Measurements from ENCODE around the gene STAG1. TPM values are rescaled to one million over a fixed set of nuclear protein-coding genes. Genes with fewer than 3 reads are reported as not detected.

Gene STAG1
- polyA plus RNA-seq, 1 of the 3 experiments (the other 2 are of a cell fraction): 5.5 TPM

DNA sequence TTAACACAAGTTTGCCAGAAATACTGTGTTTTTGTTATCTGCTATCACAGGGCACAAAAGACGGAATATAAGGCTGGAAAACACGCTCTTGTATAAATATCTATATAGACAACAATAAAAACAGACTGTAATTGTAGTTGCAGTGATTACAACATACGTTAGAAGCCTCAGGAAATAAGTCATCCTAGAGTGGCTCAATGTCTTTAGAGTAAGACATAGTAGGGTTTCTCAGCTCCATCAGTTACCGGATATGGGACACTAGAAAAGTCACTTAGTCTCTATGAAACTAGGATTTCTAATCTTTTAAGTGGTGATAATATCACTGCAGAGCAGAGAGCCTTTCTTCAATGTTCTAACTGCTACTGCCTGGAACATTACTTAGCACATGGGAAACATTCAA lies 208.8 kb downstream of the STAG1 start:
- no peak for DNase-seq
- Histone ChIP-seq H3K27me3 (ENCODE audit: insufficient read depth) (no peaks in the 10 kb centered on the region), H3K27ac (ENCODE audit: low read depth in 2 of 2, low read length in 1 of 2) (no peak overlapping the region), H3K79me2 (ENCODE audit: insufficient read depth) (peaks cover 10% of the 10 kb centered on the region; the same call in 1 of the 2 replicates), H3K9me2 (no peaks in the 10 kb centered on the region), H3K36me3 (replicated peaks in 1 of 2; ENCODE audit: control insufficient read depth in 1 of 2, insufficient read depth in 2 of 2, low read length in 1 of 2) (peaks cover 0 to 27% of the 10 kb centered on the region in 2 experiments), H3K9ac (no peak overlapping the region), H3K4me1 (ENCODE audit: control insufficient read depth in 1 of 2, insufficient read depth in 2 of 2, low read depth in 1 of 2, low read length in 1 of 2) (peaks cover 0 to 12% of the 10 kb centered on the region in 2 experiments; a peak in 1 of 4 replicates), H3K4me3 (ENCODE audit: low read depth in 2 of 2, low read length in 1 of 2) (no peak overlapping the region), H2AFZ (ENCODE audit: low read depth) (no peak overlapping the region), H3K9me3 (no peaks in the 10 kb centered on the region), H4K20me1 (ENCODE audit: insufficient read depth) (peaks cover 10% of the 10 kb centered on the region; the same call in 1 of the 2 replicates), H3F3A (replicated peaks; ENCODE audit: insufficient read depth) (peaks cover 6% of the 10 kb centered on the region), H3K4me2 (no peak overlapping the region)
- 94% methylated on average over 4 of the region's 4 CpGs for WGBS (ENCODE audit: low lambda C conversion rate)
- TF ChIP-seq, protein P1, sequence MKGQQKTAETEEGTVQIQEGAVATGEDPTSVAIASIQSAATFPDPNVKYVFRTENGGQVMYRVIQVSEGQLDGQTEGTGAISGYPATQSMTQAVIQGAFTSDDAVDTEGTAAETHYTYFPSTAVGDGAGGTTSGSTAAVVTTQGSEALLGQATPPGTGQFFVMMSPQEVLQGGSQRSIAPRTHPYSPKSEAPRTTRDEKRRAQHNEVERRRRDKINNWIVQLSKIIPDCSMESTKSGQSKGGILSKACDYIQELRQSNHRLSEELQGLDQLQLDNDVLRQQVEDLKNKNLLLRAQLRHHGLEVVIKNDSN (IDR thresholded peaks at IDR 0.05; ENCODE audit: borderline replicate concordance, low read depth): no peak
- no peak for TF ChIP-seq EZH2phosphoT487 (IDR thresholded peaks at IDR 0.05; ENCODE audit: borderline replicate concordance, low read depth)
- TF ChIP-seq RFX5 (IDR thresholded peaks at IDR 0.05; ENCODE audit: low read length): no peak
- no peak for TF ChIP-seq GABPA (IDR thresholded peaks at IDR 0.05; ENCODE audit: low read depth)
- no peak for TF ChIP-seq FOXM1 (IDR thresholded peaks at IDR 0.05; ENCODE audit: low read depth)
- ChIA-PET POLR2A (no interaction called here), CTCF (interaction anchor here (1.4 kb wide), 1 partner anchor 209 kb away, joined by 6 read pairs; no protein-coding TSS in a partner anchor)

DNA sequence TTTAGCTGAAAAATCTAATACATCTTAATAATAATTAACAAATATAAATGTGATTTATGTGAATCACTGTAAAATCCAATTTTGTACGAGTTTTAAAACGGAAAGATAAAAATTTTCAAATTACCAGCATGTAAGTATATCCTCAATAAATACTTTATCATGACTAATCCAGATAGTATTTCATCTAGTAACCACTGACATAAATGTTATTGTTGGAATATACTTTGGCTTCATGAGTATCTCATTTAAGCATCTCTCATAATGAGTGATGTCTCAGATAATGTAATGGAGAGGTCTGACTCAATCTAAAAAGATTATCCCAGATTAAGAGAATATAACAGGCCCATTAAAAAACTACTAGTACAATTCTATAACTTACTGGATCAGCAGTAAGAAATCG lies 216.3 kb downstream of the STAG1 start:
- H3K9me2 ChIP-seq: no peaks in the 10 kb centered on the region
- H3K27me3 ChIP-seq (ENCODE audit: insufficient read depth): no peaks in the 10 kb centered on the region
- H3K9ac ChIP-seq: no peak overlapping the region
- POLR2A ChIA-PET: no interaction called here
- H3K27ac ChIP-seq (ENCODE audit: low read depth in 2 of 2, low read length in 1 of 2): no peak overlapping the region
- no peak for TF ChIP-seq EP300 (IDR thresholded peaks at IDR 0.05; ENCODE audit: borderline replicate concordance in 1 of 2, low read depth in 1 of 2, low read length in 1 of 2)
- no peak for TF ChIP-seq MXI1 (IDR thresholded peaks at IDR 0.05; ENCODE audit: low read depth, low read length)
- TF ChIP-seq NFIC (IDR thresholded peaks at IDR 0.05; ENCODE audit: borderline replicate concordance): peak; percentile 62; the same call in 1 of the 2 replicates
- TF ChIP-seq MEF2A (IDR thresholded peaks at IDR 0.05; ENCODE audit: borderline replicate concordance, low read depth): no peak
- TF ChIP-seq, protein P2, sequence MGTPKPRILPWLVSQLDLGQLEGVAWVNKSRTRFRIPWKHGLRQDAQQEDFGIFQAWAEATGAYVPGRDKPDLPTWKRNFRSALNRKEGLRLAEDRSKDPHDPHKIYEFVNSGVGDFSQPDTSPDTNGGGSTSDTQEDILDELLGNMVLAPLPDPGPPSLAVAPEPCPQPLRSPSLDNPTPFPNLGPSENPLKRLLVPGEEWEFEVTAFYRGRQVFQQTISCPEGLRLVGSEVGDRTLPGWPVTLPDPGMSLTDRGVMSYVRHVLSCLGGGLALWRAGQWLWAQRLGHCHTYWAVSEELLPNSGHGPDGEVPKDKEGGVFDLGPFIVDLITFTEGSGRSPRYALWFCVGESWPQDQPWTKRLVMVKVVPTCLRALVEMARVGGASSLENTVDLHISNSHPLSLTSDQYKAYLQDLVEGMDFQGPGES (IDR thresholded peaks at IDR 0.05; ENCODE audit: low read depth, low read length): no peak
- TF ChIP-seq SIN3A (IDR thresholded peaks at IDR 0.05; ENCODE audit: borderline replicate concordance, low read depth, low read length): no peak
- TF ChIP-seq GABPA (IDR thresholded peaks at IDR 0.05; ENCODE audit: low read depth): no peak
- no peak for TF ChIP-seq RCOR1 (IDR thresholded peaks at IDR 0.05; ENCODE audit: low read length)
- no peak for TF ChIP-seq TAF1 (IDR thresholded peaks at IDR 0.05; ENCODE audit: borderline replicate concordance, low read depth, low read length)
- TF ChIP-seq TCF12 (IDR thresholded peaks at IDR 0.05): peak; percentile 50
- TF ChIP-seq JUND (IDR thresholded peaks at IDR 0.05): peak; percentile 78
- TF ChIP-seq, protein P3, sequence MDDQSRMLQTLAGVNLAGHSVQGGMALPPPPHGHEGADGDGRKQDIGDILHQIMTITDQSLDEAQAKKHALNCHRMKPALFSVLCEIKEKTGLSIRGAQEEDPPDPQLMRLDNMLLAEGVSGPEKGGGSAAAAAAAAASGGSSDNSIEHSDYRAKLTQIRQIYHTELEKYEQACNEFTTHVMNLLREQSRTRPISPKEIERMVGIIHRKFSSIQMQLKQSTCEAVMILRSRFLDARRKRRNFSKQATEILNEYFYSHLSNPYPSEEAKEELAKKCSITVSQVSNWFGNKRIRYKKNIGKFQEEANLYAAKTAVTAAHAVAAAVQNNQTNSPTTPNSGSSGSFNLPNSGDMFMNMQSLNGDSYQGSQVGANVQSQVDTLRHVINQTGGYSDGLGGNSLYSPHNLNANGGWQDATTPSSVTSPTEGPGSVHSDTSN (IDR thresholded peaks at IDR 0.05): peak; percentile 80
- no peak for TF ChIP-seq SMC3 (IDR thresholded peaks at IDR 0.05; ENCODE audit: low read depth, low read length)
- peak; percentile 40; the same call in 1 of the 2 replicates for TF ChIP-seq FOSL2 (IDR thresholded peaks at IDR 0.05; ENCODE audit: borderline replicate concordance, low read depth)
- TF ChIP-seq, protein P4, sequence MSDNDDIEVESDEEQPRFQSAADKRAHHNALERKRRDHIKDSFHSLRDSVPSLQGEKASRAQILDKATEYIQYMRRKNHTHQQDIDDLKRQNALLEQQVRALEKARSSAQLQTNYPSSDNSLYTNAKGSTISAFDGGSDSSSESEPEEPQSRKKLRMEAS (IDR thresholded peaks at IDR 0.05; ENCODE audit: low read depth): no peak
- no peak for TF ChIP-seq FOXM1 (IDR thresholded peaks at IDR 0.05; ENCODE audit: low read depth)
- TF ChIP-seq RFX5 (IDR thresholded peaks at IDR 0.05; ENCODE audit: low read length): no peak
- TF ChIP-seq TEAD4 (IDR thresholded peaks at IDR 0.05; ENCODE audit: borderline replicate concordance, insufficient read depth): peak; percentile 26; the same call in 1 of the 2 replicates
- 47% methylated on average over 3 of the region's 3 CpGs for WGBS (ENCODE audit: low lambda C conversion rate)
- H2AFZ ChIP-seq (ENCODE audit: low read depth): no peak overlapping the region
- peaks cover 6% of the 10 kb centered on the region for H3K9me3 ChIP-seq
- H3K79me2 ChIP-seq (ENCODE audit: insufficient read depth): peaks cover 22% of the 10 kb centered on the region
- no peak overlapping the region for H3K4me2 ChIP-seq
- CTCF ChIA-PET: interaction anchor here (0.9 kb wide), 1 partner anchor 10 kb away, joined by 3 read pairs; no protein-coding TSS in a partner anchor
- H4K20me1 ChIP-seq (ENCODE audit: insufficient read depth): 0 out of 2 replicates have a peak, but pooled peaks cover 5% of the 10 kb centered on the region
- no peak overlapping the region for H3K4me3 ChIP-seq (ENCODE audit: low read depth in 2 of 2, low read length in 1 of 2)
- no peak for DNase-seq
- H3F3A ChIP-seq (replicated peaks; ENCODE audit: insufficient read depth): peaks cover 21% of the 10 kb centered on the region
- H3K36me3 ChIP-seq (replicated peaks in 1 of 2; ENCODE audit: control insufficient read depth in 1 of 2, insufficient read depth in 2 of 2, low read length in 1 of 2): peaks cover 0 to 39% of the 10 kb centered on the region in 2 experiments
- no peaks in the 10 kb centered on the region for H3K4me1 ChIP-seq (ENCODE audit: control insufficient read depth in 1 of 2, insufficient read depth in 2 of 2, low read depth in 1 of 2, low read length in 1 of 2)
